ENCODE results near the gene DOCK1.
"Not testable (repeated sequence)": the region's sequence is repeated elsewhere in the genome, so short reads cannot be mapped to it uniquely, and the experiment has no call there.

DOCK1 gene

GRCh38 chr10:127283576-127283975 lies 378.3 kb downstream of the DOCK1 start:
- DNase-seq, result no peak

DNA sequence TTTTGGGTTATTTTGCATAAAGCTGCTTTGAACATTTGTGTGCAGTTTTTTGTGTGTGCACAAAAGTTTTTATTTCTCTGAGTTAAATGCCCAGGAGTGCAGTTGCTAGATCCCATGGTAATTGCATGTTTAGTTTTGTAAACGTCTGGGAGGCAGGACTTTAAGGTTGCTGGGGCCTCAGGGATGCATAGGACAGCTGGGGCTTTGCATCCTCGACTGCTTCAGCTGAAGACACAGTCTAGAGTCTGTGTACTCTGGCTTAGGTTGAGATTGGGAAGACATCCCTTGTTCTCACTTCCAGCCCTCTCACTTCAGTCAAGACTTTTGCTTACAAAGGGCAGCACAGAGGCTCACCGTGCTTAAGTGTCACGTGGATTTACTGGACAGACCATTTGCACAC lies 385.6 kb downstream of the DOCK1 start:
- no peak for DNase-seq

- DNase-seq, result no peak
These were observed 386.1 kb downstream of the DOCK1 start for GRCh38 chr10:127291329-127291728.

GRCh38 chr10:127292888-127293287 lies 387.7 kb downstream of the DOCK1 start:
- DNase-seq, result no peak

GRCh38 chr10:127293640-127294039 lies 388.4 kb downstream of the DOCK1 start:
- DNase-seq, result no peak

GRCh38 chr10:127296696-127297095 lies 391.5 kb downstream of the DOCK1 start:
- no peak for DNase-seq

DNA sequence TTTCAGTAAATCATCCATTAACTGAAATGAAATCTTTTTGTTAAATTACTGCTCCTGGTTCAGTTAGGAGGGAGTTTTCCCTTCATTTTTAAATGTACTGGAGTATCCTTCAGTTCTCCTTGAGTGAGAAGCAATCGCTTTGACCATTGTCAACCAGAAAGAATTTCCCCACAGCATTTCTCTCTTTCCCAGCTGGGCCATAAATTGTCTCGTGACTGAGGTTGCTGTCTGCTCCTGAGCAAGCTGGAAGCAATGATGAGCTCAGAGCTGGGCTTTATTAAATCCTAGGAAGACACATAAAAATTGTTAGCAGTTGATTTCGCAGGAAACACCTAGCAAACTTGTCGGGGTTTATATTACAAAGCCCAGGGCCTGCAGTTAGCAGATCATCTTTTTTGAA lies 393.2 kb downstream of the DOCK1 start:
- DNase-seq, result no peak

GRCh38 chr10:127299192-127299591 lies 394.0 kb downstream of the DOCK1 start:
- DNase-seq, result not testable (repeated sequence)

- no peak for DNase-seq
These were observed 394.9 kb downstream of the DOCK1 start for GRCh38 chr10:127299956-127300689.

GRCh38 chr10:127300868-127301321 lies 395.7 kb downstream of the DOCK1 start:
- no peak for DNase-seq

GRCh38 chr10:127302343-127302742 lies 397.1 kb downstream of the DOCK1 start:
- no peak for DNase-seq

- no peak for DNase-seq
These were observed 397.9 kb downstream of the DOCK1 start for GRCh38 chr10:127303105-127303504.

DNA sequence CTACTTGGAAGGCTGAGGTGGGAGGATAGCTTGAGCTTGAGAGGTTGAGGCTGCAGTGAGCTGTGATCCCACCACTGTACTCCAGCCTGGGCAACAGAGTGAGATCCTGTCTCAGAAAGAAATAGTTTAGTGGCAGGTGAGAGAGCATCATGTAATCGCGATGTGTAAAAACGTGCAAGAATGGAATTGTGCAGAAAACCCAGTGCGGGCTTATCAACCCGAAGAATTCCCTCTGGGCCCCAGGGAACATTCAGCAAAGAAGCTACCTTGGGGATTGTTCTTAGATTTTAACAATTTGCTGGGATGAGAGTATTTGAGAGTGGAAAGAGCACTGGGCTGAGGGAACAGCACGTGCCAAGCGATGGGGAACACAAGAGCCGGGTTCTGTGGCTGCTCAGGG lies 398.5 kb downstream of the DOCK1 start:
- DNase-seq, result no peak

DNA sequence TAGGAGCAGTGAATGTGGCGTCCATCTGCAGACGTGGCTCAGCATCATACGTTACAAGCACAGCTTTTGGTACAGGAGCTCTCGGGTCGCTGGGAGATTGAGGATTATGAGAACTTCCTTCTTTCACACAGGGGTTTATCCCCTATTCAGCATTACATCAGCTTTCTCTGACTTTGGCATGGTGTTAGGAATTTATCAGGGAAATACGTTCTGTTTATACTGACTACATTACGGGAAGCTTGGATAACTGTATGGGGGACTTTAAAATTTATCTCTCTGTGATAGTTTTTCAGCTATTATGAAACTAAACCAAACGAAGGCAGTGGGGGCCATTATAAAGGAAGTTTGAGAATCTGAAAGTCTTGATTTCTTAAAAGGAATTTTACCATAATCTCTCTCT lies 401.3 kb downstream of the DOCK1 start:
- no peak for DNase-seq

- no peak for DNase-seq
These were observed 402.1 kb downstream of the DOCK1 start for GRCh38 chr10:127307338-127307737.

GRCh38 chr10:127308031-127308430 lies 402.8 kb downstream of the DOCK1 start:
- DNase-seq, result no peak

DNA sequence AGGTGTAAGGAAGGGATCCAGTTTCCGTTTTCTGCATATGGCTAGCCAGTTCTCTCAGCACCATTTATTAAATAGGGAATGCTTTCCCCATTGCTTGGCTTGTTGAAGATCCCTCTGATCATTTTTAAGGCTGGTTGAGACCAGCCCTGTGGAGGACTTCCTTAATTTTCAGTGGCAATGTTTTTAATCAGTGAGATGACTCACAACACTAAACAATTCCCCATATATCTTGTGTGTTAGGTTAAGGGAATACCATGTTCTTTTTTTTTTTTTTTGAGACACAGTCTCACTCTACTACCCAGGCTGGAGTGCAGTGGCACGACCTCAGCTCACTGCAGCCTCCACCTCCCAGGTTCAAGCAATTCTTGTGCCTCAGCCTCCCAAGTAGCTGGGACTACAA lies 404.4 kb downstream of the DOCK1 start:
- DNase-seq, result not testable (repeated sequence)

GRCh38 chr10:127310430-127310829 lies 405.2 kb downstream of the DOCK1 start:
- no peak for DNase-seq

GRCh38 chr10:127310923-127311322 lies 405.7 kb downstream of the DOCK1 start:
- DNase-seq, result no peak

DNA sequence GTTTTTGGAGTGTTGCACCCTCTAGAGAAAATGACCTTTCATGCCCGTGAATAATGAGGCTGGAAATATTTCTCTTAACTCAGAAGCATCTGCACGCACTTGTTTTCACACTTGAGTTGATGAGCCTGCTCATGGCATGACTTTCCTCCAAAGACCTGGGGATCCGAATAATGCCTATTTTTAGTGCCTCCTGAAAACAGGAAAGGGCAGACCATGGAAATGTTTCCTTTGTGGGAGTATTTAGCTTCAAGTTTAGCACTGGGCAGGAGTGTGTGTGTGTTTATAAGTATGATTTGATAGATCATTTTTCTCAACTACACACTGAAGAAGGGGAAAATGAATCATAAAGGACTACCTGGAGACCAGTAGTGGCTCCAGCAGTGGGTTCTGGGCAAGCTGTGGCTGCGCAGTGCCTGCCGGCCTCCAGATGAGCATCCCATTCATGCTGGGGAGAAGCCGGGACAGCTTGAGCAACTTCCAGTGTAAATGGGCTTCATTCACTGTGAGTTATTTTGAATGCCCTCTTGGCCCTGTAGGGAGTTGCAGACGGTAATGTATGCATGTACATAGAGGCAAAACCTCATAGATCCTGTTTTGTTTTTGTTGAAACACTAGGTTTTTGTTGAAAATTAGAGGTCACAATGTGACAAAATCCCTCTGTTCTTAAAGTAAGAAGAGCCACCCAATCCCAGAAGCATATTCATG lies 408.9 kb downstream of the DOCK1 start:
- peak in 2 of 14 donors; percentile 7 to 11 for DNase-seq

- DNase-seq, result no peak
These were observed 409.6 kb downstream of the DOCK1 start for GRCh38 chr10:127314797-127315196.

- no peak for DNase-seq
These were observed 410.7 kb downstream of the DOCK1 start for GRCh38 chr10:127315888-127316287.

DNA sequence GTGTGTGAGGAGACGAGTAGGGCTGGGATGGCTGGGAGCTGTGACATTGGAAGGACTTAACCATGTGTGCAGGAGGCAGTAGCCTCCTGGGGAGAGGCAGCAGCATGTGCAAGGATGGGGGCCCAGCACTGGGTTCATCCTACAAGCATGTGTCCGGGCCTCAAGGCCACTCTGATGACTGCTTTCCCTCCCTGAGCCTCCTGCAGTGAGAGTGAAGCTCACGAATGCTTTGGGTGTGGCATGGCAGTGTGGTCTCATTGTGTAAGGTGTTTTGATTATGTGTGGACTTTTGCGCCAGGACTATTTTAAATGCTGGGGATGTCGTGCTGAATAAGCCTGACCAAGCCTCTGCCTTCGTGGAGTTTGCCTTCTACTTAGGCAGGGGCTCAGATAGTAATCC lies 413.2 kb downstream of the DOCK1 start:
- no peak for DNase-seq

DNA sequence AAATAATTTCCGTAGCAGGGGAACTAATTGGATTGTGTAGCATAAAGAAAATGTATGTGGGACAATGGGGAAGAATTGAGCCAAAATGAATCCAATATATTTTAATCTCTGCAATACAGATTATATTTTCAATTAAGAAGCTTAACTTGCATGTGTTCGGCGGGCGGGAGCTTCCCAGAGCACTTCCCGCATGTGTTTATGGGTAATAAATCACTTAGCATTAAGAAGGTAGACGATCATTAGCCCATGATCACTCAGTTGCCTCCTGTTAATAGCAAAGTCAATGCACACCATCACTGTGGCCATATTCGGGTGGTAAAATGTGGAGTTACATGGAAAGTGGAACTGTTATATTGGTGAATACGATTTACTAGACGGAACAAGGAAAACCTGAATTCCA lies 414.0 kb downstream of the DOCK1 start:
- no peak for DNase-seq
